ENCODE measurements around the gene RCCD1.

DNA sequence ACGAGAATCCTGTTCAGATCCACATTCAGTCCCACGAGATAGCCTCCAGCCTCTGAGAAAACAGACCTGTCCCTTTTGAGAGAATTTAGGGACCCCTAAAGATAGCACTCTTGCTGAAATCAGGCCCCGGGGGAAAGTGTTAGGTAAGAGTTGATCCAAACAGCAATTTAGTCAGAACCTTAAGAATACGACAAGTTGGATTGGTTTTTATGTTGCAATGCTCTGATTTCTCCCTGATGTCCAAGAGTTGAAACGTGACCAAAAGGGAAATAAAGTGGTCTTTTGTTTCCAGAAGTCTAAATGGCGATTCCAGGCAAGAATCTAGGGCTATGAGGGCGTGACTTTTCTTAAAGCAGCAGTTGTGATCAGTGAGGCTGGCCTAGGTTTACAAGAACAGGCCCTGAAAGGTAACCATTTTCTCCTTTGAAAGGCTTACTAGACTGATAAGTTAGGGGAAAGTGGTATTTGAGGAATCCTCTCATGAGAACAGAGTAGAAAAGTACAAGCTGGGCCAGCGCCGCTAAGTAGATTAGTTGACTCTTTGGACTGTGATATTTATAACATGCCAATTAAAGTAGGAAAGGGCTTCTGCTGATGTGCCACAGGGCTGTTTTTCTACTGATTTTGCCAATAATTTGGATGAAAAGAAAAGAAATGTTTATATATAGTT, 46.7 kb upstream of the RCCD1 start:
- TF ChIP-seq CTCF (IDR thresholded peaks at IDR 0.05; ENCODE audit: extremely low read depth in 1 of 2, insufficient read depth in 1 of 2, low read depth in 1 of 2, low read length in 2 of 2) (no peak), POLR2A (IDR thresholded peaks at IDR 0.05; ENCODE audit: low read depth, low read length) (no peak)
